Adrenal gland (tissue), 5 donors: ENCODE results near the gene BNC2.

ENCODE experiments used
- CTCF ChIP-seq, 6 experiments: fragments of 450-650 bp in 4 of 6; fragments of 200-600 bp in 2 of 6; sonication (generic) in 1 of 6; IDR thresholded peaks; 1 replicate in 5 of 6; 2 replicates in 1 of 6; pipeline versions ENCODE4 v1.5.1 to v1.8.0; 2016 to 2021; ENCODE audit warnings: antibody characterized with exemption in 6 of 6, mild to moderate bottlenecking in 2 of 6, moderate library complexity in 1 of 6
- POLR2A ChIP-seq, 2 donors: fragments of 450-650 bp; IDR thresholded peaks; one replicate each; pipeline ENCODE4 v1.6.1; 2017; ENCODE audit warnings: antibody characterized with exemption in 2 of 2, mild to moderate bottlenecking in 2 of 2, moderate library complexity in 1 of 2
- donor health status: DM: no; HTN: no; CAD: no.

- TF ChIP-seq CTCF (IDR thresholded peaks at IDR 0.05) (no peak), POLR2A (IDR thresholded peaks at IDR 0.05) (no peak)
These were observed 427.8 kb downstream of the BNC2 start for GRCh38 chr9:16442622-16443021.
